Measurements from ENCODE around the gene DCAF4. TPM values are rescaled to one million over a fixed set of nuclear protein-coding genes. Genes with fewer than 3 reads are reported as not detected.

Gene DCAF4
- total RNA-seq, 3 donors from 2014 or later (not counting 1 experiment from before 2014, with no cell fraction given), result 4.6 to 18.6 (median 16.5) TPM

GRCh38 chr14:72970058-72970630 is 43.9 kb downstream of the DCAF4 start:
- intact Hi-C loops (cut with micrococcal nuclease), result no loop called here
- WGBS (ENCODE audit: insufficient coverage), result 95% methylated on average over 14 of the region's 17 CpGs
- no peak overlapping the region for H3K27ac ChIP-seq (ENCODE audit: low read length)
- Mint-ChIP-seq H3K27ac (no peak overlapping the region), H3K36me3 (no peaks in the 10 kb centered on the region), H3K4me3 (no peak overlapping the region), H3K9me3 (no peaks in the 10 kb centered on the region), H3K27me3 (ENCODE audit: low read depth in 2 of 2) (no peaks in the 10 kb centered on the region), H3K4me1 (peaks cover 0 to 2% of the 10 kb centered on the region in 2 donors)
- no peaks in the 10 kb centered on the region for H3K27me3 ChIP-seq (ENCODE audit: control insufficient read depth, insufficient read depth, low read length)
- peaks cover 44% of the 10 kb centered on the region for H3K36me3 ChIP-seq (ENCODE audit: control insufficient read depth, insufficient read depth, low read length)
- H3K4me1 ChIP-seq (ENCODE audit: control insufficient read depth, insufficient read depth, low read length), result no peaks in the 10 kb centered on the region
- ATAC-seq (no peak), DNase-seq (no peak)
- H3K9me3 ChIP-seq (ENCODE audit: control insufficient read depth, insufficient read depth, low read length), result no peaks in the 10 kb centered on the region
- TF ChIP-seq CTCF (IDR thresholded peaks at IDR 0.05), result no peak
- no peak overlapping the region for H3K4me3 ChIP-seq (ENCODE audit: low read length)

GRCh38 chr14:72970824-72971434 is 44.7 kb downstream of the DCAF4 start:
- DNase-seq (no peak), ATAC-seq (no peak)
- intact Hi-C loops (cut with micrococcal nuclease), result no loop called here
- no peak overlapping the region for H3K27ac Mint-ChIP-seq
- WGBS (ENCODE audit: insufficient coverage), result 96% methylated on average over 20 of the region's 20 CpGs
- H3K36me3 Mint-ChIP-seq, result no peaks in the 10 kb centered on the region
- Histone ChIP-seq H3K4me1 (ENCODE audit: control insufficient read depth, insufficient read depth, low read length) (no peaks in the 10 kb centered on the region), H3K4me3 (ENCODE audit: low read length) (no peak overlapping the region), H3K27me3 (ENCODE audit: control insufficient read depth, insufficient read depth, low read length) (no peaks in the 10 kb centered on the region), H3K9me3 (ENCODE audit: control insufficient read depth, insufficient read depth, low read length) (no peaks in the 10 kb centered on the region), H3K36me3 (ENCODE audit: control insufficient read depth, insufficient read depth, low read length) (peaks cover 52% of the 10 kb centered on the region), H3K27ac (ENCODE audit: low read length) (no peak overlapping the region)
- no peaks in the 10 kb centered on the region for H3K4me1 Mint-ChIP-seq
- H3K4me3 Mint-ChIP-seq, result no peak overlapping the region
- no peaks in the 10 kb centered on the region for H3K27me3 Mint-ChIP-seq (ENCODE audit: low read depth in 2 of 2)
- no peak for TF ChIP-seq CTCF (IDR thresholded peaks at IDR 0.05)
- no peaks in the 10 kb centered on the region for H3K9me3 Mint-ChIP-seq

- no peaks in the 10 kb centered on the region for H3K4me1 ChIP-seq (ENCODE audit: control insufficient read depth, insufficient read depth, low read length)
- WGBS (ENCODE audit: insufficient coverage), result 99% methylated on average over 12 of the region's 12 CpGs
- Mint-ChIP-seq H3K27me3 (ENCODE audit: low read depth in 2 of 2) (no peaks in the 10 kb centered on the region), H3K27ac (no peak overlapping the region), H3K4me1 (no peaks in the 10 kb centered on the region), H3K36me3 (no peaks in the 10 kb centered on the region), H3K9me3 (no peaks in the 10 kb centered on the region), H3K4me3 (no peak overlapping the region)
- H3K36me3 ChIP-seq (ENCODE audit: control insufficient read depth, insufficient read depth, low read length), result peaks cover 63% of the 10 kb centered on the region
- no peak overlapping the region for H3K4me3 ChIP-seq (ENCODE audit: low read length)
- no peak for DNase-seq
- no peak for TF ChIP-seq CTCF (IDR thresholded peaks at IDR 0.05)
- no peak overlapping the region for H3K27ac ChIP-seq (ENCODE audit: low read length)
- no peak for ATAC-seq
- no peaks in the 10 kb centered on the region for H3K27me3 ChIP-seq (ENCODE audit: control insufficient read depth, insufficient read depth, low read length)
- intact Hi-C loops (cut with micrococcal nuclease), result no loop called here
- H3K9me3 ChIP-seq (ENCODE audit: control insufficient read depth, insufficient read depth, low read length), result no peaks in the 10 kb centered on the region
Measured at GRCh38 chr14:72974661-72975060, 48.4 kb downstream of the DCAF4 start.

- TF ChIP-seq CTCF (IDR thresholded peaks at IDR 0.05), result no peak
- Histone ChIP-seq H3K27ac (ENCODE audit: low read length) (no peak overlapping the region), H3K27me3 (ENCODE audit: control insufficient read depth, insufficient read depth, low read length) (no peaks in the 10 kb centered on the region), H3K36me3 (ENCODE audit: control insufficient read depth, insufficient read depth, low read length) (peaks cover 61% of the 10 kb centered on the region), H3K9me3 (ENCODE audit: control insufficient read depth, insufficient read depth, low read length) (no peaks in the 10 kb centered on the region), H3K4me3 (ENCODE audit: low read length) (no peak overlapping the region), H3K4me1 (ENCODE audit: control insufficient read depth, insufficient read depth, low read length) (no peaks in the 10 kb centered on the region)
- no peak overlapping the region for H3K27ac Mint-ChIP-seq
- no peaks in the 10 kb centered on the region for H3K4me1 Mint-ChIP-seq
- no peak for DNase-seq
- no peaks in the 10 kb centered on the region for H3K36me3 Mint-ChIP-seq
- no peaks in the 10 kb centered on the region for H3K27me3 Mint-ChIP-seq (ENCODE audit: low read depth in 2 of 2)
- no peaks in the 10 kb centered on the region for H3K9me3 Mint-ChIP-seq
- WGBS (ENCODE audit: insufficient coverage), result 100% methylated on average over 2 of the region's 4 CpGs
- H3K4me3 Mint-ChIP-seq, result no peak overlapping the region
- no peak for ATAC-seq
- intact Hi-C loops (cut with micrococcal nuclease), result no loop called here
Measured at GRCh38 chr14:72975770-72976169, 49.5 kb downstream of the DCAF4 start.
